GM10847 (cell line): ENCODE data around the gene LRRC30.

ENCODE experiments used
- POLR2A ChIP-seq: IDR thresholded peaks from 2 replicates; pipeline ENCODE4 v1.6.1; 2011; ENCODE audit not compliant: insufficient read length; ENCODE audit errors: extremely low read depth

LRRC30 gene

DNA sequence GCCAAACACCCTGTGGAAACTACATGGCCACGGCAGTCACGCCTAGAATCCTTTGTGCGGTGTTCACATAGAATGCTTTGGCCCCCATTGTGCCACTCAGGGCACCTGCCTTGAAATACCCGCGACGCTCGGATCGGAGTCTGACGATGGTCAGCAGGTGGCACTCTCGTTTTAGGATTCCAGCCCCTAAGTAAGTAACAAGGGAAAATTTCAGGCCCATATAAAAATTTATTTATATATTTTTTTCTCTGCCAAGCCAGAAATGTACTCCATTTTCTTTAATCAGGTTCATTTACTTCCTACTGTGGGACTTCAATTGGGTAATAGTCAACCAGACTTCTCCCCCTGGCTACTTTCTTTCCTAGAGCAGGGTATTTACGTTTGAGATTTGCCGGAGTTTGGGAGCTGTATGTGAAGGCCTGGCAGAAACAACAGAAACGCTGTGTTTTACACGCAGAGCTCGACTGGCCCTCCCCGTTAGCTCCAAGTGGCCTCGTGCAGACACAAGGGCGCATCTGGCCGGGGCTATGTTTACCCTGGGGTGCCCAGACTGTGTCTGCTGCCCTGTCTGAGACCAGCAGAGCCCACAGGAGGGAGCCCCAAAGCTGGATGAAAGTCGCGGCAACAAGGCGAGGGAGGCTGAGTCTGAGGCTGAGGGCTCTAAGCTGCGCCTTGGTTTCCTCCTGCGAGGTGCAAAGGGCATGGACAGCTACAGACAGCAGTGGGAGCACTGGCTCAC, 41.6 kb downstream of the LRRC30 start:
- no peak for TF ChIP-seq POLR2A

GRCh38 chr18:7273301-7273921, 42.5 kb downstream of the LRRC30 start:
- TF ChIP-seq POLR2A = no peak

- TF ChIP-seq POLR2A = no peak
These were observed 50.7 kb downstream of the LRRC30 start for GRCh38 chr18:7281579-7281978.
